GM04504 (cell line): ENCODE measurements around the gene CCNA2.

Source experiments
- DNase-seq: peaks from one replicate; pipeline ENCODE4 v3.0.0-alpha.2; 2012; ENCODE audit warnings: low read depth

CCNA2 gene

DNA sequence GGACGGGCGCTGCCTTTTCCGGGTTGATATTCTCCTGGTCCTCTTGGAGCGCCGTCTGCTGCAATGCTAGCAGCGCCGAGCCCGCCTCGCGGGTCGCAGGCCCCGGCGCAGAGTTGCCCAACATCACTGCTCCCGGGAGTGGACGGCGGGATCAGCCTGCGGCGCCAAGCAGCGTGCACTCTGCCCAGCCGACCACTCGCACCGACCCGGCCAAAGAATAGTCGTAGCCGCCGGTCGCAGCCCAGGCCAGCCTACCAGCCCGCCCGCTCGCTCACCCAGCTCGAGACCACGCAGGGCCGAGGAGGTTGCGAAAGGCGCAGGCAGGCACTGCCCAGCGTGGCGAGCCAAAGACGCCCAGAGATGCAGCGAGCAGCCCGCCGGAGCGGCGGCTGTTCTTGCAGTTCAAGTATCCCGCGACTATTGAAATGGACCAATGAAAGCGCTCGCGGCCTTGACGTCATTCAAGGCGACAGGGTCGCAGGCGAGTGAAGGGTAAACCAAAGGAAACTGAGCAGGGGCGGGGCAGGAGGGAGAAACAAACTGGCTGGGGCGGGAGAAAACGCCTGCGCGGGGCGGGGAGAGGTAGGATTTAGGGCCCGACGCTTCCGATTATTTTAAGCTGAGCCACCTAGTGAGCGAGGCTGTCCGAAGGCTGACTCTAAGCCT lies at the start of gene CCNA2:
TSS of gene CCNA2 (minus strand) at position 379 of the 666 bp plus-strand sequence. CDS start at position 124, 255 bp downstream.
- peak; percentile 91 for DNase-seq

DNA sequence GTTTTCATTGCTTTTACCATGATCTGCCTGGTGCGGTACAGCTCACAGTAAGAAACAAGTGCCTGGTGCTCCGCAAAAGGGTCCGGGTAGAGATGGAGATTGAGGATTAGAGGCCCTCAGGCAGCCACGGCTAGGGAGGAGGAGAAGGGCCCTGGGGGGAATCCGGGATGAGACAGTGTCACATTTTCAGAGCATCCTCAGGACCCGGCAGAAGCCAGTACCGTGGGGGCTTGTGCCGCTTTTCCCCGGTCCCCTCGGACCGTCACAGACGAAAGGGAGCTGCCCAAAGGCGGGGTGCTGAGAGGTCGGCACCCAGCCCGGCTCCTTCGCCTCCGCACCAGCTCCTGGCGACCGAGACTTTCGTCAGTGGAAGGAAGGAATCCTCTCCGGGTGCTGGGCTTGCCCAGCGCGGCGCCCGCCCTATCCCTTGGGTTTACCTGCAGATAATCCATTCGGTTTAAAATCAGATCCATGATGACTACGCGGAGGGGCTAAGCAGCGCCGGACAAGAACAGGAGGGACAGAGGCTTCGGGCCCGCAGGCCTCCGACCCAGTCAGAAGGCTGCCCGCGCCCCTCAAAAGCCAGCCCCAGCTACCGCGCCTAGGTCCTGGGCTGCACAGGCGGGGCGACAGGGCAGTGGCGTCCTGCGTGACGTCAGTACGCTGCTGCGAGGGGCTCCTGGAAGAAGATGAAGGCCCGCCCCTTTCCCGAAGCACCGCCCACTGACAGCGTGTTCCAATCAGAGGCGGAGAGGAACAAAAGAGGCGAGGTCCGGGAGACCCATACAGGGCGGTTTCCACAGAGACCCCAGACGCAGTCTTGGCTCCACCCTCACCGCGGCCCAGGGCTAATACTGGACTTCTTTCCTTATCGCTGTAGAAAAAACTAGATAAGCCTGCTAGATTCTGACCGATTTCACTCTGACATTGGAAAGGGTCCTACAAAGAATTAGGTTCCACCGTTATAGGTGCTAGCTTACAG lies 46.4 kb upstream of the CCNA2 start, which contains the start of gene BBS7:
TSS of gene BBS7 (minus strand) at position 634 of the 982 bp plus-strand sequence. CDS start at position 473, 161 bp downstream.
- DNase-seq, result peak; percentile 89

DNA sequence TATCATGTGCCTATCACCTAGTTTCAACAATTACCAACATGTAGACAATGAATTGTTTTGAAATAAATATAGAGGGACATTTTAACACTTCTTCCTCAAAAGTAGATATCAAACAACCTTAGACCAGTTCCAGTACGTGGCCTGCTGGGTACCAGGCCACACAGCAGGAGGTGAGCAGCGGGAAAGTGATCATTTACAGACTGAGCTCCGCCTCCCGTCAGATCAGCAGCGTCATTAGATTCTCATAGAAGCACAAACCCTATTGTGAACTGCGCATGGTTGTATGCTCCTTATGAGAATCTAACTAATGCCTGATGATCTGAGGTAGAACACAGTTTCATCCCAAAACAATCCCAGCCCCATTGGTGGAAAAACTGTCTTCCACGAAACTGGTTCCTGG lies 40.1 kb upstream of the CCNA2 start:
- no peak for DNase-seq

DNA sequence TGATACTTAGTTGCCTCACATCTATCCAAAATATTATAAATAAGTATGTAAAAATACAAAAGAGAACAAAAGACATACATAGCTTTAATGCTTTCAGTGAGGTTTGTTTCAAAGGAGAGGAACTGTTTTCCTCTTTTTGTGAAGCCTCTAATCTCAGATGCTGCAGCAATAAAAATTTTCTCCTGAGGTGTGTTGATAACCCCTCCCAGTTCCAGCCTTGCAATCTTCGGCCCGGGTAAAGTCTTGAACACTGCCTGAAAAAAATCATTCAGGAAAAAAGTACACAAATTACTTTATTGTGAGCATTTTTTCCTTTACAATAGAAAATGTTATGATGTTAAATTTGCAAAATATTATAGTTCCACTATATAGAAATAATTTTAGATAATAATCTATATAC lies 37.7 kb upstream of the CCNA2 start:
- no peak for DNase-seq

DNA sequence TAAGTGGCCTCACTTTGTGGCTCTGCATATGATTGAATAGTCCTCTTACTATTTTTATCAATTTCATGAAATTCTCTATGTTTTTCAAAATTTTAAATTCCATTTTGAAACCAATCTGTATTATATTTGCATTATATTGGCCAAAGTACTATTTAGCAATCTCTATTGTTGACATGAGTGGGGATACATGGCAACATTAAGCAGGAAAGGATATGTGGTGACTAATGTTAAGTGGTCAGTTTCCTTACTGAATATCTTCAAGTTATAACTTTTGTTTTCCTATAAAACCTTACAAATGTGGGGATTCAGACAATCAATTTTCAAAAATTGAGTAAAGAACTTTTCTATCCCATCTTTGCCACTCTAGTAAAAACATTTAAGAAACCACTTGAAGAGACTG lies 36.4 kb upstream of the CCNA2 start:
- DNase-seq, result no peak

DNA sequence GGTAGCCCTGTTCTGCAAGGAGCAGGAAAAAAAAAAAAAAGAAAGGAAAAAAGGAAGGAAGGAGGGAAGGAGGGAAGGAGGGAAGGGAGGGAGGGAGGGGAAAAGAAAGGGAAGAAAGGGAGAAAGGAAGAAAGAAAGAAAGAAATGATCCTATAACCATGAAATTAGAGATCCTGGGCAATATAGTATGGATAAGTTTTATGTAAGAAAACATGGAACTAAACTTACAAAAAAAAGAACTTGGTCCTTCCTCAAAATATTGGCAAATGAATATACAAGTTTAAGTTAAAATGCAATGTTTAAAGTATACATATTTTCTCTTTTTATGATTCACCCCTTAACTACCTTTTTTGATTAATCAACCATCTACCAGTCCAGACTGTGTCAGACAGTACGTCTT lies 27.7 kb upstream of the CCNA2 start:
- no peak for DNase-seq

DNA sequence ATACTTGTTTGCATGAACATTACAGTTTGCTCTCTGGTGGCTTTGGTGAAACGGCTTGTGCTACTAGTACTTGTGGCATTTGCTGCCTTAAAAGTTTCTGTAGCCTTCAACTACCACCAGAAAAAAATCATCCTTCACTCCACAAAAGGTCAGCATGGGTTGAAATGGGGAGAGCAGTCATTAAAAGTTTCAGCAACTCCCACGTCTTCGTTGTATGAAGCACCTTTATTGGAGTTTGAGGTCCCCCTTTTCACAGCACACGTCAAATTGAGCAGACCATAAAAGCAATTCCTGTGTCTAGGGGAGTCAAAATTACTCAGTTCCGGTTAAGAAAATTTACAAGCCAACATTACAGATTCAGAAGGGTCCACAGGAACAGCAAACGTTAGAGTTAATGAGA lies 23.0 kb upstream of the CCNA2 start:
- no peak for DNase-seq

DNA sequence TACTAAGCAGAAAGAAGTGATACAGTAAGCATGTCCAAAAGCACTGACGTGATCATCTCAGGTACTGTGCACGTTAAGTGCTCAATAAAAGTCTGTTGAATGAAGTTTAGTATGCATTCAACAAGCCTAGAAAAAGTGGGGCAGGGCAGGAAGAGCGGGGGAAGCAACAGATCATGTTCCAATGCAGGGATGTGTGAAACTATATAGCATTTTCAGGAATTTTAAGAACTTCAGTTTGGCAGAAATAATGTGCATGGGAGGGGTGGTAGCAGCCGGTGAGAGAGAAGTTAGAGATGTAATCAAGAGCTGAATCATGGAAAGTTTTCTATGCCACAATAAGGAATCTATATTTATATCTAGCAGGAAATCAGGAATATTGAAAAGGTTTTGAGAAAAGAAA lies 19.2 kb upstream of the CCNA2 start:
- no peak for DNase-seq

DNA sequence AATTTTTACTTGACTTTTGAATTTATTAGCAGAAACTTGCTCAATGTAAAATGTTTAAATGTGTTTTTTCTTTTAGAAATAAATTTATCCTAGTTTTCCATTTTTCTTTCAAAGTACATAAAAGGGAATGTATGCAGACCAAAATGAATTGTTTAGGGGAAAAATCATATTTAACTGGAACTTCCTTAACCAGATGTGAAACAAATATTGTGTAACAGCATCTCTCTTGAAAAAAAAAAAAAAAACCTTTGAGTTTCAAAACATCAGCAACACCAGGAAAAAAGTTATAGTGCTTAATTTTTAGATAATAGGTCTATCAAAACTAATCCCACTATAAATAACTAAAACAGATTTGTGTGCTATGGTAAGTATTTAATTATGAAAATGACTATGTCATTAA lies 14.5 kb upstream of the CCNA2 start:
- DNase-seq, result no peak

DNA sequence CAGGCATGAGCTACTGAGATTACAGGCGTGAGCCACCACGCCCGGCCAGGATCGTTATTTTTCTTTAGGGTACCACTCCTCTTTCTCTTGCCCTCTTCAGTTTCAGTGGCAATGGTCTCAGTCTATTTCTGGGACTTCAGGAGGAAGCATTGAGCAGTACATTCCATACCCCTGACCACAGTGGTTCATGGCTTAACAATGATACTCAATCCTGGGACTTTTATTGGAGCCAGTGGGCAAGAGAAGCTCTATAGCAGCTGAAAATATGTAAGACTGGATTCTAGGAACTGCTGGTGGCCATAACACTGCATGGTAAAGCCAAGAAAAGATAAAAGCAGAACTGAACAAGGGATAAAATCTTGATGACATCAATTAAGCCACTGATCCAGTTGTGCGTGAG lies 5.8 kb upstream of the CCNA2 start:
- no peak for DNase-seq

DNA sequence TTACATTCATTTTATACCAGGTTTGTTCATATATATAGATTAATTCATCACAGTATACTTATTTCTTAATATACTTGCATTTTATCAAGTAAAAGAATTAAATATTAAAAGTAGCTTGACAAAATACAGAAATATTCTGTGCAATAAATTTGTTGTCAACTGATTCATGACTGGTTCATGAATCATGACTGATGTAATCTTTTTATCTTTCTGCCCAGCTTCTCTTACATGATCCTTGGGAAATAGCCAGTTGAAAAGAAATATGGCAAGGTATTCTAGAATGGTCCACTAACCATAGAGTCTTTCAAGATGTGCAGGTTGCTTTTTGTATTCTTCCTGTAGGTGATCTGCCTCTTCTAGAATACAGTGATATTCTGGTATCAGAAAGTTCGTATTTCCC lies 4.2 kb upstream of the CCNA2 start:
- no peak for DNase-seq

DNA sequence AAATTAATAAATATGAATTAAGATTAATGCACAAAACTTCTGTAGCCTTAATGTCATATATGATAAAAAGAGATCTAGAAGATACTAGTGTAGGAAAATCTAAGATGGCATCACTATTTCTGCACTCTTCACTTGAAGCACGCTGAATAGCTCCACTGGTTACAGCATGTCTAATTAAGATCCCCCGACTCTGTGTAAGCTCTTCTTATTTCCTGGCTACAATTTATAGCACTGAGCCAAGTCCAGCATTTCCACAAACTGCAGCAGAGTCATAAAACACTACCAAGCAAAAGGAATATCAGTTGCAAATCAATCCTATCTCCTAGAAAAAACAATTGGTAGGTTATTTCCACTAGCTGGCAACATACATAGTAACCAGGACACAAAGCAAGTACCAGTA lies 1.3 kb upstream of the CCNA2 start:
- DNase-seq, result no peak

DNA sequence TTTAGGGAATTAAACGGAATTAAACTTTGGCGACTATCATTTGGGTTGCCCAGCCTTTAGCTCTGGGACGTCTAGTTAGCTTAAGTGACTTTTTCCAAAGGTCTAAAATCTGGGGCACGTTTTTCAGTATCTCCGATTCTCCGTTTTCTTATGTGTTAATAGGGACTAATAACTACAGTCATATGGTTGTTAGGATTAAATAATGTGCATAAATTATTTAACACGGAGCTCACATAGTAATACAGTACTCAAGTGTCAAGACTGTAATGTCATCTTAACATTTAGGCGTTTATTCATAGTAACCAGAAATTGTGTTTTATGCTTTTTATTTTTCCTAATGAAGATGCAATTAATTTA lies 466 bp upstream of the CCNA2 start:
- DNase-seq, result no peak

DNA sequence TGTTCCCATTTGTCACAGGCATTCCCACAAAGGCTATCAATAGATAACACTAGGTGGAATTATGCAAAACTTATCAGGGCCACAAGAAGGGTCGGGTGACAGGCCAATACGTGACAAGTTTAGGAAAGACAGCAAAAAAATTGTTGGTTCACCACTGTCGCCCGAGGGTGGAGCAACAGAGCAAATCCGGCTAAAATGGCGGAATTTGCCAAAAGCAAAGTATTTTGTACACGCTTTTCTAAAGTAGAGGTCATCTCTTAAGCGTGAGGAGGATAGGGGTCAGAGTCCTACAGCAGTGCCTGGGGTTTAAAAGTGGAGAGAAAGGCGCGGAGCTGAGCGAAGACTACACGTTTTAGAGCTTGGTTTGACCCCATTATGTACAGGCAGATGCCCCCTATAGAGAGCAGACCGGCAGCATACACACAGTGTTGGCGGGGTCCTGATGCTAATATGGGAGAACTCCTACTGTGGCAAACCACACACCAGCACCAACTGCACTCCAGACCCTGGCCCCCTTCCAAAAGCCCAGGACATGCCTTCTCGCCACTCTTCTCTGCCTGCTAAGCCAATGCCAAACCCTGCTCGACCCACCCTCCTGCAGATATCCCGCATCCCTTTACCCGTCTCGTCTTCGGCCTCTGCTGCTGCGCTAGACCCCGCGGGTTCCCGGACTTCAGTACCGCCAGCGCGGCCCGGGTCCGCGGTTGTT lies 733 bp downstream of the CCNA2 start:
- DNase-seq, result no peak

DNA sequence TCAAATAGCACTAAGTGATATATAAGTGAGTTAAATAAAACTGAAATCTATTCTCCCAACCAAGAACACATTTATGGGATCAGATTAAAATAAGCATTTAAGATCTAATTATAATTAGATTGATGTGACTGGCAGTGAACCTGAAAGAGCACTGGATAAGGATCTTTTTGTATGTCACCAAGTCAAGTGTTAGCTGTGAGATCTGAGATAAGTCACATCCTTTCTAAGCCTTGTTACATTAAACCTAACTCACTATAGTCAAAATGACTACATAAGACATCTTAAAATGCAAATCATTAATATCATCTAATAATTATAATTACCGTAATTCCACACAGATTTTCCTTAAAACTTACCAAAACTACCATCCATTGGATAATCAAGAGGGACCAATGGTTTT lies 1.6 kb downstream of the CCNA2 start:
- DNase-seq, result no peak

DNA sequence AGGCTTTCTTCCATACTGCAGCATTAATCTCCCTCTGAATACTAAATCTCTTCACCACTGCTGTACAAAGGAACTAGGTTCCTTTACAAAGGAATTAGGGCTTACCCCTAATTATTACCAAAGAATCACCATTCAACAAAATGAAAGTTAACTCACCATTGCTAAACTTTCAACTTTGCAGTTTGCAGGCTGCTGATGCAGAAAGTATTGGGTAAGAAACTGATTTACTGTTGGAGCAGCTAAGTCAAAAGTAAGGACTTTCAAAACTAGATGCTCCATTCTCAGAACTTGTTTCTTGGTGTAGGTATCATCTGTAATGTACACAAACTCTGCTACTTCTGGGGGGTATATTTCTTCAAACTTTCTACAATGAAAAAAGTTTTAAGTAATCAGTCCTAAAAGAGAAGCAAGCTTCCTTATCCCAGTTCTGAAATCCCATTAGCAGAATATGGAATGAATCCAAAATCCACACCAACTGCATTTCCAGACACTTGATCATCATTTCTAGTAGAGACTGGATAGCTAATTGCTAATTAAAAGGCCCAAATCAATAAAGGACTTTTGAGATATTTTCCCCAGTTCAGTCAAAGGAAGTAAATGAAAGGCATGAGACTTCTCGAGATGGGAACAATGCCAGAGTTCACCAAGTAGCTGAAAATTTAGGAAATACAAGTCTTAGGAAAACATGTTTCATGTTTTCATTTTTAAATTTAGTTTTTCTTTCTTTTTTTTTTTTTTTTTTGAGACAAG lies 4.3 kb downstream of the CCNA2 start:
- DNase-seq, result no peak

DNA sequence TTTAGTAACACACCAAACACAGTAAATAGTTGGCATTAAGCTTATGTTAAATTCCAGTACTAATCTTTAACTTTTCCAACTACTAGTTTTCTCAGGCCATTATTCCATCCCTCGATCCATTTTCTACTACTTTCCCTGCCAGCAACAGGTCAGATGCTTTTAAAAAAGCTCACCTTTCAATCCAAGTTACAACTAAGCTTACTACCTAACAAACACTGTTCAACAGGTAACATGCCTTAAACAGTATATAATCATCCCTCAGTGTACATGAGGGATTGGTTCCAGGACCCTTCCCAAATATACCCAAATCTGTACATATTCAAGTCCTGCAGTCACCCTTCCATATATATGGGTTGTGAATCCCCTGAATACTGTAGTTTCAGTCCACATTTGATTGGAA lies 5.5 kb downstream of the CCNA2 start:
- no peak for DNase-seq

DNA sequence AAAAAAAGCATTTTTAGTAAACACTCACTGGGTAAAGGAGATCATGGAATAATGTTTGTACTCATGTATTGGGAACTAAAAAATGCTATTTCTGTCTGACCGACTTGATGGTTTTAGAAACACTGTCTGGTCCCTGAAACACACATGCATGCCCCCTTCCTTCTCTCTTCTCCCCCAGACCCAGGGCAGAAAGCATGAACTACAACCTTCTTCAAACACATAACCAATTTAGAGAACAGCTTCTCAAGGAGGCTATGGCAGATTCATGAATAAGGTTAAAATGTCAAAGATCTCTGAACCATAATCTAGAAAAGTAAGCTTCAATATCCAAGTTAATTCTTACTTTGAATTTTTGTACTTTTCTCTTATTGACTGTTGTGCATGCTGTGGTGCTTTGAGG lies 6.0 kb downstream of the CCNA2 start:
- no peak for DNase-seq

DNA sequence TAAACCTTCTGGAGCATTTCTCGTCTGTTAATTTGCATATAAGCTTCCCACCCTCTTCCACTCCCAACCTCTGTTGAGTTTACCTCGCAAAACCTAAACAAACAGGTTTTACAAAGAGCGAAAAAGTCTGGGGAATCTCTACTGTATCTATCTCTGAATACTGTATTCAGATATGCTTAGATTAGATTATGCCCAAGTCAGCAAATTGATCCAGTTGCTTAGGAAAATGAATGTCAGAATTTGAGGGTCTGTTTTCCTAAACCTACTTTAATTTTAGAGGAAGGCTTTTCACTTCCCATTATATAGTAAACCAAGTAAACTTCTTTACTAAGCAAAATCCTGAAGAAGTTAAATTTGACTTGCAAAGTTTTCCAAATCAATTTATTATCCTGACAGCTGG lies 6.7 kb downstream of the CCNA2 start:
- DNase-seq, result no peak

DNA sequence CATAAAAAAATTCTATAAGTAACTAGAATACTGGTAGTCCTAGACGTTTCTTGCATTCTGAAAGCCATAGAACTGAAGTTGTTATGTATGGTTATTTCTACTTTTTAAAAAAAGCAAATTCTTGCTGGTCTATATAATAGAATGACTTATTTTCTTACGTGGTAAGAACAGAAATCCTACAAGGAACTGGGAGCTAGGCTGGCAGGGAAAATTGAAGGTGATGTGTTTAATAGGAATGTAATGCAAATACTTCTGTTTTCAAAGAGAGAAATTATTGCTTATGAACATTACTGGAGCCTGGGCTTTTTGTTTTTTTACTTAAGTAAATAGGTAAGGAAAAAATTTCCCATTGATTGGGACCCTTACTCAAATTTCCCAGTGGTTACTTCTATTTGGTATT lies 8.9 kb downstream of the CCNA2 start:
- no peak for DNase-seq

DNA sequence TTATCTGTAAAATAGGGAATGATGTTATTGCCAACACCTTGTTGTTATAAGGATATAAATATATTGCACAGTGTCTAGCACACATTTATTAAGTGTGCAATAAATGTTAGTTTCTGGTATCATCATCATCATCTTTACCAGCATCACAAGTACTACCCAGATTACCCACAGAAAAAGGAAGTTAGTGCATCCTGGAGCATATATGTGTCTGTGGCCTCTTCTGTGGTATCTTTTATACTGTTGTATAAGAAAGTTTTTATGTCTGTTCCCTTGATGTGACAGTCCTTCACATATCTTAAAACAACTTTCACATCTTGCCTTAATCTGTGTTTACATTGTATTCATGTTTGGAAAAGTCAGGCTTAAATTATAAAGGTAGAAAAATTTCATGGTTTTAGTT lies 12.6 kb downstream of the CCNA2 start:
- DNase-seq, result no peak

DNA sequence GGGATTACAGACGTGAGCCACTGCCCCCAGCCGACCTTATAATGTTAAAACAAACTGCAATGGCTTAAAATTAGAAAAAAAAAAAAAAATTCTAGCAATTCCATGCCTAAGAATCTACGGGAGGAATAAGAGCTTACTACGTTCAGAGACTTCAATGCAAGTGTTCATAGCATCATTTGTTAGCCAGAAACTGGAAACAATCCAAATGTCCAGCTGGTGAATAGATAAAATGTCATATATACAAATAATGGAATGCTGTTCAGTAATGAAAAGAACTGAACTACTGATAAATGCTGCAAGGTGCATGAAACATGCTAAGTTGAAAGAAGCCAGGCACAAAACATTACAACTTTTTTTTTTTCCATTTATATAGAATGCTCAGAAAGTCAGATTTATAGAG lies 17.3 kb downstream of the CCNA2 start:
- no peak for DNase-seq
